ENCODE results near the gene CPNE2.
A peak's percentile ranks its signal among the peaks of the same experiment; 100 is the strongest.
"Not testable (repeated sequence)": the region's sequence is repeated elsewhere in the genome, so short reads cannot be mapped to it uniquely, and the experiment has no call there.

Gene CPNE2

DNA sequence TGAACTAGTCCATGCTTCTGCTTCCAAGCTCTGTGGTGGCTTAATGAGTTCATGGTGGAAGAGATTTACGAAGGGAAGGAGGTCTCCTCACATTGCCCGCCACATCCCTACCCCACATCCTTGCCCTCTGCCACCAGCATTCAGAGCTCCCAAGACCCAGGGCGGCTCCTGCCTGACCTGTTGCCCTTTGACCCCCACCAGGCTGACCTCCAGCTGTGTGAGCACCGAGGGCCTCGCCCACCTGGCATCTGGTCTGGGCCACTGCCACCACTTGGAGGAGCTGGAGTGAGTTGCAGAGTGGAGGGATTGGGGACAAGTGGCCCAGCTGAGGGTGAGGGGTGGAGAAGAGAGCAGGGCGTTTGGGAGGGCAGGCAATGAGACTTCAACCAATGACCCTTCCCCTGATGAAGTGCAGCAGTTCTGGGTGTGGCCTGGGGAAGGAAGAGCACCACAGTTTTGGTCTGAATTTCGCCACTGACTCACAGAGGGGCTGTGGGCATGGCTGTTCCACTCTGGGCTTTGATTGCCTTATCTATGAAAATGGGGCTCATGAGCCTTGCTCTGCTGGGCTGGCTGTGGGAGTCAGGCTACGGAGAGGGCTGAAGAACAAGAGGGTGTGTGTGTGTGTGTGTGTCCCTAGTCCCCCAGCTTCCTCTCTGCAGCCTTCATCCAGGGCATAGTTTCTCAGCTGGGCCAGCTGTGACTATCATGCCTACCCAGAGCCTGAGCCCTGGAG, 22.6 kb upstream of the CPNE2 start:
- no peak for DNase-seq (ENCODE audit: low spot score)

DNA sequence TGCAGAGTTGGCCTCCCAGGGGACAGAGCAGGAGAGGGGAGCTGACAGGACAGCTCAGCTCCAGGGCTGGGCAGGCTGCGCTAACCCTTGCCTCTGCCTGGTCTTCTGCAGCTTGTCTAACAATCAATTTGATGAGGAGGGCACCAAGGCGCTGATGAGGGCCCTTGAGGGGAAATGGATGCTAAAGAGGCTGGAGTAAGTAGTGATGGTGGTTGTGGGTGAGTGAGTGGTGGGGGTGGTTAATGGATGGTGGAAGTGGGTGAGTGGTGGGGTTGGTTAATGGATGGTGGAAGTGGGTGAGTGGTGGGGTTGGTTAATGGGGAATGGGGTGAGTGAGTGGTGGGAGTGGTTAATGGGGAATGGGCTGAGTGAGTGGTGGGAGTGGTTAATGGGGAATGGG, 22.0 kb upstream of the CPNE2 start:
- no peak for DNase-seq (ENCODE audit: low spot score)

DNA sequence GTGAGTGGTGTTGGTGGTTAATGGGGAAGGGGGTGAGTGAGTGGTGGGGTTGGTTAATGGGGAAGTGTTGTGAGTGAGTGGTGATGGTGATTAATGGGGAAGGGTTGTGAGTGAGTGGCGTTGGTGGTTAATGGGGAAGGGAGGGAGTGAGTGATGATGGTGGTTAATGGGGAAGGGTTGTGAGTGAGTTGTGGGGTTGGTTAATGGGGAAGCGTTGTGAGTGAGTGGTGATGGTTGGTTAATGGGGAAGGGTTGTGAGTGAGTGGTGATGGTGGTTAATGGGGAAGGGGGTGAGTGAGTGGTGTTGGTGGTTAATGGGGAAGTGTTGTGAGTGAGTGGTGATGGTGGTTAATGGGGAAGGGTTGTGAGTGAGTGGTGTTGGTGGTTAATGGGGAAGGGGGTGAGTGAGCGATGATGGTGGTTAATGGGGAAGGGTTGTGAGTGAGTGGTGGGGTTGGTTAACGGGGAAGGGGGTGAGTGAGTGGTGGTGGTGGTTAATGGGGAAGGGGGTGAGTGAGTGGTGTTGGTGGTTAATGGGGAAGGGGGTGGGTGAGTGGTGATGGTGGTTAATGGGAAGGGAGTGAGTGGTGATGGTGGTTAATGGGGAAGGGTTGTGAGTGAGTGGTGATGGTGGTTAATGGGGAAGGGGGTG, 21.2 kb upstream of the CPNE2 start:
- DNase-seq (ENCODE audit: low spot score), result not testable (repeated sequence)

DNA sequence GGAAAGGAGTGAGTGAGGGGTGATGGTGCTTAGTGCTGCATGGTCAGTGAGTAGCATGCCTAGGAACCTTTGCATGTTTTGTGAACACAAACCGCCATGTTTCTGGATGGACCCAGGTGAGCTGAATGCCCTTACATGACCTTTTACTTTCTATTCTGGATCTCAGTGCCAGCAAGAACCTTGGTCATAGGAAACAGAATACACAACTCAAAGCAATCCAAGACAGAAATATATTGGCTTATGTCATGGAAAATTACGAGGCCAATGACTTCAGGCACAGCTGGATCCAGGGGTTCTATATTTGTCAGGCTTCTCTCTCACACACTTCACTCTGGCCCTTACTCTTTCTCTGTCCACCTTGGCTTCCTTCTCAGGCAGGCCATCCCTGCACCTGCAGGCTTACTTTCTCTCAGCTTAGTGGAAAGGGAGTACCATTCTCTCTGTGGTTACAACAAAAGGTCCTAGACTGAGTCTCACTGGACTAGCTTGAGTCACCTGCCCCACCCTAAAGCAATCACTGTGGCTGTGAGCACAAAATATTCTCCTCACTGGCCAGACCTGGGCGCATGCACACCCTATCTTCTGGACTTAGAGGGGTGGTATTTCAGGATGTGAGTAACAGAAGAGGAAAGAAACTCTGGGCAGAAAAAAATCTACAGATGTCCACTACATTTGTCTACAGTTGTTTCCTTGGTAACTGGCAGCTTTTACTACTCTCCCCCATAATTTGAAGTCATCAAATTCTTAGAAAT, 20.4 kb upstream of the CPNE2 start:
- no peak for DNase-seq (ENCODE audit: low spot score)

DNA sequence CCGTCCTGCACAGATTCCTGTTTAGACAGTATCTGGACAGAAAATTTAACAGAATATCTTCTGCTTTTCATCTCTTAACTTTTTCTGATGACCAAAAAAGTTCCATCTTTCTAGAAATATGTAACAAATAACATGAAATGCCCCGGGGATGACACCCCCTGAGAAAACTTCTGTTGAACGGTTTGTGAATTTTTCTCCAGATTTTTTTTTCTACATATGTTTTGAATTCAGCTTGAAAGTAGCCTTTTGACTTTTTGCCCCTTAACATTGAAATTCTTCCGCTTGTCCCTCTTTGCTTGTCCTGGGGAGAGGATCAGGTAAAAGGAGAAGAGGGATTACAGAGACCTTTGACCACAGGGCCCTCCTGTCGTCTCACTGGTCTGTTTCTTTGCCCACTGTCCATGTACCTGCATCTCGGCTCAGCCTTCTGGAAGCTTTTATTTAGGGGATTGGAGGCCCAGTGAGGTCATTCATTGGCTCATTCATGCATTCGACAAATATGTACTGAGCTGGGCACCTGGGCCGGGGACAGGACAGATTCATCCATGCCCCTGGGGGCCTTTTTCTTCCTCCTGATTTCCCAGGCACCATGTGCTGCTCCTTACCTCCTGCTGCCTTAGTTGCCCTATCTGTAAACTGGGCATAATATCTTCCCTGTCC, 19.6 kb upstream of the CPNE2 start:
- DNase-seq (ENCODE audit: low spot score), result no peak

DNA sequence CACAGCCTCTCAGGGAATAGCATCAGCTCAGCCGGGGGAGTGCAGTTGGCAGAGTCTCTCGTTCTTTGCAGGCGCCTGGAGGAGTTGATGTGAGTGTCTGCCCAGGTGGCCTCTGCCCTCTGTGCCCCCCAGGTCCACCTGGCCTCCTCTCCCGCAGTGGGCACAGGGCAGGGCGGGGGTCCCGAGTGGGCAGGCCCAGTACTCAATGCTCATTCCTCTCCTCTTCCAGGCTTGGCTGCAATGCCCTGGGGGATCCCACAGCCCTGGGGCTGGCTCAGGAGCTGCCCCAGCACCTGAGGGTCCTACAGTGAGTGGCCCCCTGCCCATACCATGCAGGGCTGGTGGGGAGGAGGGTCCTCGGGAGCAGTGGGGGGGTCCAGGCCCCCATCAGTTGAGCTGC, 14.7 kb upstream of the CPNE2 start:
- no peak for DNase-seq (ENCODE audit: low spot score)

DNA sequence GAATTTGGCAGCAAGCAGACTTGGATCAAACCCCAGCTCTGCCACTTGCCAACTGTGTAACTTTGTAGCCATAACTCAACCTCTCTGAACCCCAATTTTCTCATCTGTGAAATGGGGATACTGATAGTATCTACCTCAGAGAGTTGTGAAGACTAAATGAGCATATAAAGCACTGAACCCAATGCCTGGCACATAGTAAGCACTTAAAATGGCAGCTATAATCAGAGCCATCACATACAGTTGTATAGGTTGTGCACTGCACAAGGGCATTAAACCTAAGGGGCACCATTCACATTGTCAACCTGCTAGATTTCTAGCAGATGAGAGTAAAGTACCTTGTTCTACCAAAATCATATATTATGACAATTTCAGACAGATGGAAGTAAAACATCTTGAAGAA, 10.6 kb upstream of the CPNE2 start:
- no peak for DNase-seq (ENCODE audit: low spot score)

DNA sequence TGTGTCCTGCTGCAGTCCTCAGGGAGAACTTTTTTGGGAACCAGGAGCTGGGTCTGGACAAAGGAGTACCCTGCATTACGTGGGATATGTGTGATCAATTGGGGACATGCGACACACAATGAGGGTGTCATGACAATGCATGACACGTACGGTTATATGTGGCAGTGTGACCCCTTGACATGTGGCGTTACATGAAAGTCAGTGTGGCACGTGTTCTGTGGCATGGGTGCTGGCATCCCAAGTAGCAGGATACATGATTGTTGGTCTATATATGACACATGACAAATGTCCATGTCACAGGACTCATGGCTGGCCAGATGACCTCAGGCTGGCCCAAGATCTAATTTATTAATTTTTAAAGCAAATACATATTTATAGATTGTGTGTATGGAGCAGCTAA, 9.7 kb upstream of the CPNE2 start:
- no peak for DNase-seq (ENCODE audit: low spot score)

DNA sequence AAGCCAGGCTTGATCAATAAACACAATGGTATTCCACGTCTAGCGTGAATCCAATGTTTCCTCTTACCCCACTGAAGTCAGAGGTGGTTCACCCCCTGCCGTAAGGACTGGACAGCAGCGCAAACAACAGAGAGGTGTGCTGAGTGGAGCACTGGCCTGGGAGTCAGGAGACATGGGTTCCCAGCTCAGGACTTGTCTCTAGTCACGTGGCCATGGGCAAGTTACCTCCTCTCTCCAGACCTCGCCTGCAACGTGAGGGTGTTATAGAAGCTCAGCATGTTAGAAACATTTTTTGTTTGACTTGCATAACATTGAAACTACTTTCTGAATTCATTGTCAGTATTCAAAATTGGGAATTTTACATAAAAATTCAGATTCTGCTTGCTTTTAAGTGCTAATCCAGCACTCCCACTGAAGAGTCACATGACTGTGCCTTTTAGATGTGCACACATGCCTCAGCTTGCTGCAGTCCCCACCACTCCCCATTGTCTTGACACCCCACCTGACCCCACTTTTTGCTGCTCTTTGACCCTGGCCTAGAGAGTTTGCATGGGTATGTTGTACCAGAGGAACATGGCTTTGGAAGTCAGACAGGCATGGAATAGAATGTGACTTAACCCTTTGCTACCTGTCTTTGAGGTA, 8.8 kb upstream of the CPNE2 start:
- no peak for DNase-seq (ENCODE audit: low spot score)

DNA sequence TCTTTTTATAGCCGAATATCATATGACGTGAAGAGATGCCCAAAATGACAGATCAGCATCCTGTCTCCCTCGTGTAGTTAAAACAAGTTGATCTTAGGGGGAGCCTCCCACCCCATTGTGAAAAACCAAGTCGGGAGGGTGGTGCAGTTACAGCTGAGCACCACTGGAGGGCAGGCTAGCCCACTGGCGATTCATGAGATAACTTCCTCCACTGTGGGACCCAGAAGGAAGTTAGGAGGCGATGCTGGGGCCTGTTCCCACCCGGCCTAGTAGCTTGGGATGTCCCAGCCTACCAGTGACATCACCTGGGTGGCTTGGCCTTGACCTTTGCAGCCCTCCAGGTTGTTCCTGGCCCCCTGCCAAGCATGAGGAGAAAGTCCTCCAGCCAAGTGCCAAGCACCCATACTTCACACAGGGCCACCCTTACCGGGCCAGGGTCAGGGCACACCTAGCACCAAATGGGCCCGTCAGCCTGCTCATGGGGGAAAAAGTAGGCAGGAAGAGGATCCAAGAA, 8.1 kb upstream of the CPNE2 start:
- peak; percentile 68 for DNase-seq (ENCODE audit: low spot score)

DNA sequence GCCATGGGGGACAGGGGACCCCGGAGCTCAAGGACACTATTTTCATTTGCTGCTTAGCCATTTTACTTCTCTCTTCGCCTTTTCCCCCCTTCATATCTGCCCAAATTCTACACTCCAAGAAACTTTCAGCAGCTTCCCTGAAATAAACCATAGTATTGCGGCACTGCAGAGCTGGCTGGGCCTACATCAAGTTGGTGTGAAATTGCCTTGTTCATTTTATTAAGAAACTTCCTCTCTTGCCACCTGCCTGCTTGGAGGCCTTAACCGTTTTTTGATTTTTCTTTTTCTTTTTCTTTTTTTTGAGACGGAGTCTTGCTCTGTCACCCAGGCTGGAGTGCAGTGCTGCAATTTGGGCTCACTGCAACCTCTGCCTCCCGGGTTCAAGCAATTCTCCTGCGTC, 7.4 kb upstream of the CPNE2 start:
- DNase-seq (ENCODE audit: low spot score), result no peak

DNA sequence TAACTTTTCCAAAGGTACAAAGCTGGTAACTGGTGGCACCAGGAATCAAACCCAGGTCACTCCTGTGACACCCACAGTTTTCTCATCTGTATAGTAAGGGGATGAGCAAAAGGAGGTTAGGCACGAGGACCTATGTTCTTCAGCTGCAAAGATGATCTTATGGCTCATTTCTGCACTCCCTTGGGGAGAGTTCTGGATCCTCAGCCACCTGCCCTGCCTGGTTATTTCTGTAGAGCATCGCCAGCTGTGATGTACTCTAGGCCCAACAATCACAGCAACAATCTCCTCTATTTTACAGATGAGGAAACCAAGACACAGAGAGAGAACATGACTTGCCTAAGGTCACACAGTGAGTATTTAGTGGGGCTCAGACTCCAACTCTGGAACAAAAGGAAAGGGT, 5.4 kb upstream of the CPNE2 start:
- DNase-seq (ENCODE audit: low spot score), result no peak

DNA sequence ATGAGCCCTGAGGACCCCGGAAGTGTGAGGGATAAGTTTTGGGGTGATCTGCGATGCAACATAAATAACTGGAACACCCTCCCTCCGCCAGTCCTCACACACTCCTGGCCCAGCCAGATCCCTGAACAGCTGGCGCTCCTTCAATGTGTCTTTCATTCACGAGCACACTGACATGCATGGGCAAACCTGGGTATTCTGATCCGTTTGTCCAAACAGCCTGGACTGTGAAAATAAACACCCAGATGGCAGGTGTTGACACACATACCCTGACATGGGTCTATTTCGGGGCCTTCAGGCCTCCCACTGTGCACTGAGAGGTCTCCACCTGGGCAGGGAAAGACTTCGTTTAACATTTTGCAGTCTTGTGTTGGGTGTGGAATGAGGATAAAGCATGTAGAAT, 3.0 kb upstream of the CPNE2 start:
- DNase-seq (ENCODE audit: low spot score), result no peak

DNA sequence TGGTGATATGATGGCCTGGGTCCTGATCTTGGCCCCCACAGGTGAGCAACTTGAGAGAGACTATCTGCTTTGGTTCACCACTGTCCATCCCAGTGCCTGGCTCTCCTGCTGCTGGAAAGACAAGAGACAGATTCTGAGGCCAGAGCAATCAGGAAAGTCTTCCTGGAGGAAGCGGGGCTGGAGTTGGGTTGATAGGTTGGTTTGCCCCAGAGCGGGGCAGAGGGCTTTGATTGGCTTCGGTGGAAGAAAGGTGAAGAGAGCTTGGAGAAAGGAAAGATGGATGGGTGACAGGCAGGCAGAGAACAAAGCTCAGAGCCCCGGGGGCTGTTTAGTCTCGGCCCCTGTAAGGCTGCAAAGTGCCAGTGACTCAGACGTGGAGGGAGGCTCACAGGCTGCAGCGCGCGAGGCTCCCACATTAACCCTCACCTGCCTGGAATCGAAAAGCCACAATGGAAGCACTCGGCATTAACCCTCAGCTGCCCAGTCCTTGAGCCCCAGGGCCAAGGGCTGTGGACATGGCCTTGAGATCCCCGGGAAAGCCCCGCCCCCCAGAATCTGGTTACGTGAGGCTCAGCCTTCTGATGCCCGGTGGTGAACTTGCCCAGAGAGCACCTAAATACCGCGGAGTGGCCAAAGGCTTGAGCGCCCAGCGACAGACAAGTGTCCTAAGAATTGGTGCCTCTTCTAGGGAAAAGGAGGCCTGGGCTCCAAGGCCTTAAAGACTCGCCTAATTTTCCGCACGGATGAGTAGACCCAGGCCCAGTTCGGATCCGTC, 996 bp upstream of the CPNE2 start:
- DNase-seq (ENCODE audit: low spot score), result no peak

DNA sequence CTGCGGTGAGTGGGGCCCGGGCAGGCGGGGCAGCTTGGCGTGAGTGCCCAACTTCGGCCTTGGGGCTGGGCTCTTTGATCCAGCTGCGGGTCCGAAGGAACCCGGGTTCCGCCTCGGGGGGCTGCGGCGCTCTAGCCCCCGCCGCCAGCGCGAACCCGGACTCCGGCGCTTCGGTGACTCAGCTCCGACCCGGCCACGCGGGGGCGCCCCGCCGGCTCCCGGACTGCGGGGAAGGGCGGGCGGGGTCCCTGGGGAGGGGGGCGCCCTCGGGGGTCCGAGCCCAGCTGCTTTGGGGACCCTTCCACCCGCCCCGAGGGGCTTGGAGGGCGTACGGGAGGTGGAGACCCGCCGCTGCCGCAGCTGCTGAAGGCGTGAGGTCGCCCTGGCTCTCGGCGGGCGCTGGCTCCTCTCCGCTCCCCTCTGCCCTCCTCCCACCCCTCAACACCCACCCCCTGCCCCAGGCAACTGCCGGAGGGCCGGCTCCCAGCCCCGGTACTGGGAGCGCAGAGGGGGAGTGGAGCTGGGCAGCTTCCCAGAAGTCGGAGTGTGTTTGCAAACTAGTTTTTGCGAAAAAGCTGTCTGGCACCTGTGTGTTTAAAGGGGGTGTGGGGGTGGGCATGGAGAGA, 516 bp downstream of the CPNE2 start:
- no peak for DNase-seq (ENCODE audit: low spot score)

DNA sequence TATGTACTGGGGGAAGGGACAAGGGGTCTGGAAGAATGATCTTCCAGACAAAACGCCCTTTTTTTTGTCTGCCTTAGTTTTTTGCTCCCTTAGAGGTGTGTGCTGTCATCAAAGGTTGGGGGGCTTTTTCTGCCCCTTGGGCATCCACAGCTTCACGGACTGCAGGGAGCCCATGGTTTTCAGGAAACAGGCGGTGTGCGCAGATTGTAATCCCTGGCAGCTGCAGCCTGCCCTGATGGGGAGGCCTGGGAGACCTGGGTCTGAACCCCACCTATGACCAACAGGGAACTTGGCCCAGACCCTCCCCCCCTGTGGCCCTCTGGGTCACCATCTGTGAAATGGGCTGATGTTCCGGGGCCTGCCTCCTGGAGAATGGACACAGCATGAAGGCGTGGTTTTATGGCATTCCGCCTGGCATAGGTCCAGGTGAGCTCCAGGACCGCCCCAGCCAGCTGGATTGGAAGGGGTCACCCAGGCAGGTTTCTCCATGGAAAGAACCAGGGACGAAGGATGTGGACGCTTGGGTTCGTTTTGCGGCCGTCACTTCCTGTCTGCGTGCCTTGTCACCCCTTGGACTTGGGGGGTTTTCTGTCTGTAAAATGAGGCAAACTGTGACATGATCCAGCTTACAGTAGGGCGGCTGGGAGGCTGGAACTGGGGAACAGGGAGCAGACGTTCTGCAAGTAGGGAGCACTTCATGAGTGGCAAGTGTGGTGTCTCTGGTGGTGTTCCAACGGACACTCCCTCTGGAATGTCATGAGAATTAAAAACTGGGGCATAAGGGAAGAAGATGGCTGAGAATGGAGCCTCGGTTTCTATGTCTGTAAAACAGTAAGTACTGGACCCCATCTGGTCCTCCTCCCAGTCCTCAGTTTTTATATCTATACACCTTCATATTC, 1.5 kb downstream of the CPNE2 start:
- no peak for DNase-seq (ENCODE audit: low spot score)

DNA sequence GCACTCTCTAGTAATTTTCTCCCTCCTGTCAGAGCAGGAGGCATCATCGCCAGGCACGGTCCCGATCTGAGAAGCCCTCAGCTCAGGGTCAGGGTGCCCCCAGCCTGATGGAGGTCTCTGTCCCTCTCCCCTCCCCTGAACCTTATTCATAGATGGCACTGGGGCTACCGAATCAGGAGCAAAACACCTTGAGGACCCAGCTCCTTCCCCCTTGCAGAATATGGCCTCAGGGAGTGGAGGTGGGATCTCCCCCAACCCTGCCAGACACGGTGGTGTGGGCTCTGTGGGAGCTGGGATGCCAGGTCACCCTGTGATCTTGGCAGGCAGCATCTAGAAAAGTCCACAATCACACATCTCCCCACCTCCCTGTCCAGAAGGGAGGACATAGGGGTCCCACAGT, 2.5 kb downstream of the CPNE2 start:
- no peak for DNase-seq (ENCODE audit: low spot score)

DNA sequence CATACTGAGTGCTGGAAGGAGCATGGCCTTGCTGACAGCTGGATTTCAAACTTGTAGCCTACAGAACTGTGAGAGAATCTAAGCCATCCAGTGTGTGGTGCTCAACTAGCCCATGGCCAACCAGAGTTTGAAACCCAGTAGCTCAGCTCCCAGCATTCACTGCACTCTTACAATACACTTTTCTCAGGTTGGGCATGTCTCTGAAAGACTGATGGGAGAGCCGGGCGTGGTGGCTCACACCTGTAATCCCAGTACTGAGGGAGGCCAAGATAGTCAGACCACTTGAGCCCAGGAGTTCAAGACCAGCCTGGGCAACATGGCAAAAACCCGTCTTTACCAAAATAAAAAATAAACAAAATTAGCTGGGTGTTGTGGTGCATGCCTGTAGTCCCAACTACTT, 3.8 kb downstream of the CPNE2 start:
- DNase-seq (ENCODE audit: low spot score), result no peak

DNA sequence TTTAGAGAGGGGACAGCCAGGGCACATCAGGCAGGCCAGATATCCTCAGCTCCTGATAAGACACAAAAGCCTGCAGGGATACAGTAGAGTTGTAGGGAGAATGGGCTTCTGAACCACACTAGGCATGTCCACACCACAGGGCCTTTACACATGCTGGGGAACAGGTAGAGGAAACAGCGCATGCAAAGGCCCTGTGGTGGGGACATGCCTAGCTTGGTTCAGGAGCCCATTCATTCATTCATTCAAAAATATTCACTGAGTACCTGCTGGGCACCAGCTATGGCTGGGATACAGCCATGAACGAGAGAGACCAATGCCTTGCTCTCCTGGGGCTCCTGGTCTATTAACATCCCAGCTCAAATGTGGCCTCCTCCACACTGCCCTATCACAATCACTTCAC, 4.4 kb downstream of the CPNE2 start:
- no peak for DNase-seq (ENCODE audit: low spot score)
